SK-N-SH (cell line): Measurements from ENCODE around the gene SULF2. TPM values are rescaled to one million over a fixed set of nuclear protein-coding genes. Genes with fewer than 3 reads are reported as not detected.

Experiments used
- CTCF ChIA-PET: fragments of 300-600, 350-600 bp; formaldehyde crosslinking; extraction: SDS; loops from one replicate; lab custom pipeline; 2021; lab: Yijun Ruan, JAX
- POLR2A ChIA-PET: fragments of 350-600 bp; sonication (Branson Sonifier 250); formaldehyde crosslinking; extraction: SDS; loops from one replicate; lab custom pipeline; 2020; ENCODE audit warnings: antibody characterized with exemption, inconsistent platforms; lab: Yijun Ruan, JAX
- DNase-seq: peaks from one replicate; pipeline ENCODE4 v3.0.0; 2012
- H2AFZ ChIP-seq: fragments of 200-600 bp; sonication (generic); 2 replicates; pipeline ENCODE4 v1.8.1; 2016; ENCODE audit warnings: antibody characterized with exemption, mild to moderate bottlenecking, low read depth
- H3F3A ChIP-seq: fragments of 200-600 bp; sonication (generic); replicated peaks from 2 replicates; pipeline ENCODE3; 2016; ENCODE audit warnings: antibody characterized with exemption, mild to moderate bottlenecking; ENCODE audit not compliant: insufficient read depth
- H3K27ac ChIP-seq, 2 experiments: fragments of 200-500 bp in 1 of 2; fragments of 200-600 bp in 1 of 2; sonication (Bioruptor generic) in 1 of 2; sonication (generic), shearing (Covaris generic) in 1 of 2; 2 replicates each; pipeline versions ENCODE4 v1.5.1 to v1.6.1; 2014 to 2016; ENCODE audit warnings: low read depth in 2 of 2, inconsistent platforms in 1 of 2, low read length in 1 of 2, mild to moderate bottlenecking in 1 of 2, mixed read lengths in 1 of 2
- H3K27me3 ChIP-seq: fragments of 200-600 bp; sonication (generic), shearing (Covaris generic); 2 replicates; pipeline ENCODE4 v1.6.1; 2016; ENCODE audit warnings: mixed run types; ENCODE audit not compliant: insufficient read depth
- H3K36me3 ChIP-seq, 2 experiments: fragments of 200-500 bp in 1 of 2; fragments of 200-600 bp in 1 of 2; sonication (Bioruptor generic) in 1 of 2; sonication (generic) in 1 of 2; replicated peaks in 1 of 2; 2 replicates each; pipeline versions ENCODE3 to v1.5.1; 2014 to 2016; ENCODE audit warnings: low read length in 1 of 2, mild to moderate bottlenecking in 1 of 2; ENCODE audit not compliant: insufficient read depth in 2 of 2, control insufficient read depth in 1 of 2
- H3K4me1 ChIP-seq, 2 experiments: fragments of 200-500 bp in 1 of 2; fragments of 200-600 bp in 1 of 2; sonication (Bioruptor generic) in 1 of 2; sonication (generic), shearing (Covaris generic) in 1 of 2; 2 replicates each; pipeline versions ENCODE4 v1.5.1 to v1.6.1; 2014 to 2016; ENCODE audit warnings: low read depth in 1 of 2, low read length in 1 of 2, mixed run types in 1 of 2; ENCODE audit not compliant: insufficient read depth in 2 of 2, control insufficient read depth in 1 of 2
- H3K4me2 ChIP-seq: fragments of 200-600 bp; sonication (generic), shearing (Covaris generic); 2 replicates; pipeline ENCODE4 v1.6.1; 2017; ENCODE audit warnings: mixed run types
- H3K4me3 ChIP-seq, 2 experiments: fragments of 200-500 bp in 1 of 2; fragments of 200-600 bp in 1 of 2; sonication (Bioruptor generic) in 1 of 2; sonication (generic), shearing (Covaris generic) in 1 of 2; 2 replicates each; pipeline versions ENCODE4 v1.5.1 to v1.8.1; 2014 to 2016; ENCODE audit warnings: low read depth in 2 of 2, inconsistent platforms in 1 of 2, low read length in 1 of 2, mild to moderate bottlenecking in 1 of 2, mixed read lengths in 1 of 2, moderate library complexity in 1 of 2
- H3K79me2 ChIP-seq: fragments of 200-600 bp; sonication (generic); 2 replicates; pipeline ENCODE4 v1.8.1; 2017; ENCODE audit warnings: mild to moderate bottlenecking; ENCODE audit not compliant: insufficient read depth
- H3K9ac ChIP-seq: fragments of 200-600 bp; sonication (generic); 2 replicates; pipeline ENCODE4 v1.6.1; 2017; ENCODE audit warnings: mixed run types
- H3K9me2 ChIP-seq: fragments of 200-600 bp; sonication (generic); 2 replicates; pipeline ENCODE4 v1.6.1; 2017; ENCODE audit warnings: mixed run types
- H3K9me3 ChIP-seq: fragments of 200-600 bp; sonication (generic); 2 replicates; pipeline ENCODE4 v1.6.1; 2017; ENCODE audit warnings: mixed run types, mild to moderate bottlenecking, moderate library complexity
- H4K20me1 ChIP-seq: fragments of 200-600 bp; sonication (generic); 2 replicates; pipeline ENCODE4 v1.6.1; 2017; ENCODE audit warnings: mild to moderate bottlenecking, mixed run types; ENCODE audit not compliant: insufficient read depth
- CHD2 ChIP-seq: fragments of 150-350 bp; IDR thresholded peaks from 2 replicates; pipeline ENCODE4 v1.6.1; 2018; ENCODE audit warnings: low read length; ENCODE audit not compliant: partially characterized antibody
- EP300 ChIP-seq, 2 experiments: IDR thresholded peaks; 2 replicates each; pipeline versions ENCODE4 v1.4.0 to v1.6.1; 2012; ENCODE audit warnings: borderline replicate concordance in 1 of 2, low read depth in 1 of 2, low read length in 1 of 2
- EZH2phosphoT487 ChIP-seq: fragments of 200-600 bp; sonication (generic); IDR thresholded peaks from 2 replicates; pipeline ENCODE4 v1.6.1; 2017; ENCODE audit warnings: low read depth, mixed run types, mild to moderate bottlenecking, antibody characterized with exemption, moderate library complexity, borderline replicate concordance
- FOSL2 ChIP-seq: IDR thresholded peaks from 2 replicates; pipeline ENCODE4 v1.4.0; 2012; ENCODE audit warnings: low read depth, mild to moderate bottlenecking, moderate library complexity, borderline replicate concordance
- FOXJ3 ChIP-seq: sonication (generic); formaldehyde crosslinking; IDR thresholded peaks from 2 replicates; pipeline ENCODE4 v1.5.1; 2020; ENCODE audit warnings: mild to moderate bottlenecking, missing genetic modification reagents
- FOXM1 ChIP-seq: IDR thresholded peaks from 2 replicates; pipeline ENCODE4 v1.4.0; 2012; ENCODE audit warnings: low read depth, mild to moderate bottlenecking
- GATA2 ChIP-seq: sonication (generic); formaldehyde crosslinking; IDR thresholded peaks from 2 replicates; pipeline ENCODE4 v1.5.0; 2020; ENCODE audit warnings: mild to moderate bottlenecking, missing genetic modification reagents
- IRF3 ChIP-seq: fragments of 150-350 bp; IDR thresholded peaks from 2 replicates; pipeline ENCODE4 v1.6.1; 2016; ENCODE audit warnings: mild to moderate bottlenecking, low read depth, low read length
- JUND ChIP-seq: IDR thresholded peaks from 2 replicates; pipeline ENCODE4 v1.4.0; 2012
- MAX ChIP-seq: IDR thresholded peaks from 2 replicates; pipeline ENCODE4 v1.4.0; 2012; ENCODE audit warnings: low read depth
- MEF2A ChIP-seq: IDR thresholded peaks from 2 replicates; pipeline ENCODE4 v1.4.0; 2012; ENCODE audit warnings: low read depth, borderline replicate concordance
- MXI1 ChIP-seq: IDR thresholded peaks from 2 replicates; pipeline ENCODE4 v1.6.1; 2012; ENCODE audit warnings: mild to moderate bottlenecking, low read depth, low read length, improper control_type of control experiment
- NFIC ChIP-seq: IDR thresholded peaks from 2 replicates; pipeline ENCODE4 v1.4.0; 2012; ENCODE audit warnings: borderline replicate concordance
- NRF1 ChIP-seq: IDR thresholded peaks from 2 replicates; pipeline ENCODE4 v1.6.1; 2012; ENCODE audit warnings: low read depth, mild to moderate bottlenecking, low read length
- PBX3 ChIP-seq: IDR thresholded peaks from 2 replicates; pipeline ENCODE4; 2012
- RAD21 ChIP-seq: IDR thresholded peaks from 2 replicates; pipeline ENCODE4 v1.6.1; 2012; ENCODE audit warnings: mild to moderate bottlenecking, low read length
- RFX5 ChIP-seq: IDR thresholded peaks from 2 replicates; pipeline ENCODE4 v1.6.1; 2012; ENCODE audit warnings: mild to moderate bottlenecking, improper control_type of control experiment, low read length
- RXRA ChIP-seq: IDR thresholded peaks from 2 replicates; pipeline ENCODE4 v1.4.0; 2012; ENCODE audit warnings: low read depth, mild to moderate bottlenecking, borderline replicate concordance
- SIN3A ChIP-seq: IDR thresholded peaks from 2 replicates; pipeline ENCODE4 v1.6.1; 2012; ENCODE audit warnings: low read depth, mild to moderate bottlenecking, low read length, moderate library complexity, borderline replicate concordance
- SMC3 ChIP-seq: IDR thresholded peaks from 2 replicates; pipeline ENCODE4 v1.6.1; 2012; ENCODE audit warnings: low read depth, low read length, improper control_type of control experiment
- TCF12 ChIP-seq: IDR thresholded peaks from 2 replicates; pipeline ENCODE4 v1.4.0; 2012
- TEAD4 ChIP-seq: IDR thresholded peaks from 2 replicates; pipeline ENCODE4 v1.4.0; 2012; ENCODE audit warnings: mild to moderate bottlenecking, borderline replicate concordance; ENCODE audit not compliant: insufficient read depth
- WGBS: methylation state at CpG from one replicate; pipeline ENCODE4 v1.1.6; 2017; ENCODE audit warnings: low lambda C conversion rate; 5-methylcytosine and 5-hydroxymethylcytosine counted together
- polyA plus RNA-seq, 3 experiments: library from polyadenylated mRNA; depleted of rRNA; stranded (reverse); fragments of >200 nt; gene quantifications; 2 replicates each; pipeline ENCODE4 v1.2.3, GENCODE V29; 2012

Gene SULF2
- polyA plus RNA-seq, 1 of the 3 experiments (the other 2 are of a cell fraction) = 20.2 TPM

- no peak overlapping the region for H2AFZ ChIP-seq
- no peaks in the 10 kb centered on the region for H3K9me3 ChIP-seq
- DNase-seq = no peak
- WGBS = 71% methylated on average over 18 of the region's 19 CpGs
- H3K4me2 ChIP-seq = no peak overlapping the region
- no peaks in the 10 kb centered on the region for H3K27me3 ChIP-seq
- peaks cover 0 to 47% of the 10 kb centered on the region in 2 experiments; a peak in 2 of 4 replicates for H3K4me1 ChIP-seq
- peak overlapping the region in 1 of 2 experiments; percentile 83; a peak in 2 of 4 replicates for H3K27ac ChIP-seq
- ChIA-PET POLR2A (no interaction called here), CTCF (interaction anchor here (0.9 to 8.3 kb wide), 6 partner anchors 14 to 75 kb away, joined by 3 to 37 read pairs (median 4); no protein-coding TSS in a partner anchor)
- no peaks in the 10 kb centered on the region for H3F3A ChIP-seq
- no peak overlapping the region for H3K4me3 ChIP-seq
- H3K9me2 ChIP-seq = no peaks in the 10 kb centered on the region
- peaks cover 0 to 1% of the 10 kb centered on the region in 2 experiments for H3K36me3 ChIP-seq
- no peaks in the 10 kb centered on the region for H3K79me2 ChIP-seq
- H3K9ac ChIP-seq = no peak overlapping the region
- no peaks in the 10 kb centered on the region for H4K20me1 ChIP-seq
- no peak for TF ChIP-seq JUND
- no peak for TF ChIP-seq TCF12
- no peak for TF ChIP-seq RXRA
- no peak for TF ChIP-seq EZH2phosphoT487
- TF ChIP-seq EP300 (IDR thresholded peaks at IDR 0.05; ENCODE audit: borderline replicate concordance in 1 of 2, low read depth in 1 of 2, low read length in 1 of 2) = no peak
- no peak for TF ChIP-seq SIN3A
- no peak for TF ChIP-seq NFIC
- TF ChIP-seq RAD21 = no peak
- no peak for TF ChIP-seq TEAD4
- TF ChIP-seq FOSL2 = no peak
- TF ChIP-seq FOXM1 = no peak
- TF ChIP-seq CHD2 = no peak
- no peak for TF ChIP-seq MAX
- TF ChIP-seq GATA2 (CRISPR knock-in tag) = no peak
- TF ChIP-seq NRF1 = no peak
- TF ChIP-seq, all 33 proteins: peak for 0
Observed at GRCh38 chr20:47711046-47711752, 74.1 kb downstream of the SULF2 start.

- no peak for DNase-seq
- Histone ChIP-seq H3K4me3 (no peak overlapping the region), H3K4me2 (no peak overlapping the region), H3K36me3 (peaks cover 0 to 4% of the 10 kb centered on the region in 2 experiments), H3K79me2 (no peaks in the 10 kb centered on the region), H2AFZ (no peak overlapping the region), H3K27ac (peak overlapping the region in 1 of 2 experiments; percentile 83; a peak in 2 of 4 replicates), H3K9me2 (no peaks in the 10 kb centered on the region), H3K9me3 (no peaks in the 10 kb centered on the region), H4K20me1 (no peaks in the 10 kb centered on the region), H3K9ac (no peak overlapping the region), H3F3A (no peaks in the 10 kb centered on the region), H3K27me3 (no peaks in the 10 kb centered on the region), H3K4me1 (peaks cover 0 to 47% of the 10 kb centered on the region in 2 experiments; a peak in 2 of 4 replicates)
- CTCF ChIA-PET = interaction anchor here (0.9 to 8.3 kb wide), 4 partner anchors 14 to 51 kb away, joined by 3 to 37 read pairs (median 7); no protein-coding TSS in a partner anchor
- WGBS = 73% methylated on average over 10 of the region's 10 CpGs
- POLR2A ChIA-PET = interaction anchor here (0.6 kb wide), 1 partner anchor 654 kb away, joined by 3 read pairs; no protein-coding TSS in a partner anchor
- TF ChIP-seq RXRA = no peak
- TF ChIP-seq SMC3 = no peak
- TF ChIP-seq RFX5 = no peak
- TF ChIP-seq FOXM1 = no peak
- no peak for TF ChIP-seq TCF12
- TF ChIP-seq MAX = no peak
- no peak for TF ChIP-seq FOSL2
- TF ChIP-seq EP300 (IDR thresholded peaks at IDR 0.05; ENCODE audit: borderline replicate concordance in 1 of 2, low read depth in 1 of 2, low read length in 1 of 2) = no peak
- TF ChIP-seq PBX3 = no peak
- TF ChIP-seq TEAD4 = no peak
- no peak for TF ChIP-seq CHD2
- no peak for TF ChIP-seq IRF3
- TF ChIP-seq MXI1 = no peak
- TF ChIP-seq MEF2A = no peak
- no peak for TF ChIP-seq FOXJ3 (CRISPR knock-in tag)
- no peak for TF ChIP-seq EZH2phosphoT487
Observed at GRCh38 chr20:47710665-47711045, 74.6 kb downstream of the SULF2 start.
